ENCODE results near the gene JUP. TPM values are rescaled to one million over a fixed set of nuclear protein-coding genes. Genes with fewer than 3 reads are reported as not detected.

The JUP gene
- total and polyA plus RNA-seq, 2 of the 13 experiments (the other 11 are each of a cell fraction or from before 2014, with no cell fraction given) = 12.1 to 20.6 TPM

DNA sequence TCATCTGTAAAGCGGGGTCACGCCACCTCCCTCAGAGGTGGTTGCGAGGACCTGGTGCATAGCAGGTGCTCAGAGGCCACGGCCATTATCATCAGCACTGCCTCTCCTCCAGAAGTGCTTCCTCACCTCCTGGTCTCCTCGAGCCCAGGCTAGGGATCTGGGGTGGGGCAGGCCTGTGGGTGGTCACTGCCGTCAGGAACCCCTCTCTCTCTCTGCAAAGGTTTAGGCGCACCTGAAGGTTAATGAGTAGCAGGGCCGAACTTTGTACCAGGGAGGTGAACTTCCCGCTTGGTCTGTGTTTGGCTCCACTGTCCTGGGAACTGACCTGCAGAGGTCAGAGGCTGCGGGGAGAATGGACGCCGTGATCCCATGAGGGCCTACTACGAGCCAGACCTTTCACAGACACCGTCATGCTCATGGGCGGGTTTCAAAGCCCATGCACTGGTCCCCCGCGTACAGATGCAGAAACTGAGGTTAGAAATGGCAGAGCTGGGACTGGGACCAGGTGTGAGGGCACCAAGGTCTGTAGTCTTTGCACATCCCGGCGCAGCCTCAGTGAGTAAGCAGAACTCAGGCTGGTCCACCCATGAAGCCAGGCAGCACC, 13.8 kb downstream of the JUP start (continued):
- TF ChIP-seq, protein P1, sequence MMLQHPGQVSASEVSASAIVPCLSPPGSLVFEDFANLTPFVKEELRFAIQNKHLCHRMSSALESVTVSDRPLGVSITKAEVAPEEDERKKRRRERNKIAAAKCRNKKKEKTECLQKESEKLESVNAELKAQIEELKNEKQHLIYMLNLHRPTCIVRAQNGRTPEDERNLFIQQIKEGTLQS (CRISPR knock-in tag; IDR thresholded peaks at IDR 0.05) = no peak; the same call in 1 of the 2 replicates
- peak; percentile 55; the same call in 1 of the 2 replicates for TF ChIP-seq ARNTL (CRISPR knock-in tag; IDR thresholded peaks at IDR 0.05)
- peak; percentile 60; the same call in 1 of the 2 replicates for TF ChIP-seq FOXJ3 (CRISPR knock-in tag; IDR thresholded peaks at IDR 0.05; ENCODE audit: borderline replicate concordance)
- TF ChIP-seq ZNF329 (CRISPR knock-in tag; IDR thresholded peaks at IDR 0.05; ENCODE audit: low read depth) = no peak
- TF ChIP-seq ZBTB7B (CRISPR knock-in tag; IDR thresholded peaks at IDR 0.05) = peak; percentile 97
- TF ChIP-seq RFX1 (IDR thresholded peaks at IDR 0.05) = no peak
- TF ChIP-seq NONO (IDR thresholded peaks at IDR 0.05) = no peak
- peak; percentile 72; the same call in 1 of the 2 replicates for TF ChIP-seq NONO (CRISPR knock-in tag; conservative IDR thresholded peaks at IDR 0.05)
- TF ChIP-seq ZBTB1 (CRISPR knock-in tag; IDR thresholded peaks at IDR 0.05; ENCODE audit: borderline replicate concordance) = no peak
- TF ChIP-seq ZNF724P (CRISPR knock-in tag; IDR thresholded peaks at IDR 0.05; ENCODE audit: borderline replicate concordance) = peak; percentile 60; the same call in 1 of the 2 replicates
- peak; percentile 89; the same call in 1 of the 2 replicates for TF ChIP-seq ZNF343 (CRISPR knock-in tag; IDR thresholded peaks at IDR 0.05)
- TF ChIP-seq RNF2 (conservative IDR thresholded peaks at IDR 0.05; ENCODE audit: low read depth) = no peak
- TF ChIP-seq TSC22D2 (CRISPR knock-in tag; IDR thresholded peaks at IDR 0.05; ENCODE audit: borderline replicate concordance) = no peak
- no peak for TF ChIP-seq LCORL (IDR thresholded peaks at IDR 0.05)
- TF ChIP-seq LCORL (CRISPR knock-in tag; IDR thresholded peaks at IDR 0.05) = peak; percentile 99
- no peak for TF ChIP-seq CC2D1A (CRISPR knock-in tag; IDR thresholded peaks at IDR 0.05)
- TF ChIP-seq SP4 (CRISPR knock-in tag; IDR thresholded peaks at IDR 0.05) = no peak; the same call in 1 of the 2 replicates
- TF ChIP-seq HDAC2 (CRISPR knock-in tag; IDR thresholded peaks at IDR 0.05) = peak; percentile 73
- no peak for TF ChIP-seq PTBP1 (IDR thresholded peaks at IDR 0.05; ENCODE audit: low read depth, low read length, poor library complexity, severe bottlenecking)
- TF ChIP-seq KDM5B (CRISPR knock-in tag; IDR thresholded peaks at IDR 0.05; ENCODE audit: borderline replicate concordance) = peak; percentile 79
- TF ChIP-seq FOXA3 (CRISPR knock-in tag; IDR thresholded peaks at IDR 0.05) = no peak
- TF ChIP-seq, protein P2, sequence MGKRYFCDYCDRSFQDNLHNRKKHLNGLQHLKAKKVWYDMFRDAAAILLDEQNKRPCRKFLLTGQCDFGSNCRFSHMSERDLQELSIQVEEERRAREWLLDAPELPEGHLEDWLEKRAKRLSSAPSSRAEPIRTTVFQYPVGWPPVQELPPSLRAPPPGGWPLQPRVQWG (CRISPR knock-in tag; IDR thresholded peaks at IDR 0.05; ENCODE audit: borderline replicate concordance, low read depth) = no peak
- no peak for TF ChIP-seq ZFP90 (CRISPR knock-in tag; IDR thresholded peaks at IDR 0.05; ENCODE audit: borderline replicate concordance)
- TF ChIP-seq XRCC5 (optimal IDR thresholded peaks at IDR 0.05; ENCODE audit: low read length) = peak; percentile 2
- no peak for TF ChIP-seq FLYWCH1 (CRISPR knock-in tag; IDR thresholded peaks at IDR 0.05)
- no peak for TF ChIP-seq ZNF652 (CRISPR knock-in tag; IDR thresholded peaks at IDR 0.05; ENCODE audit: borderline replicate concordance, low read depth)
- TF ChIP-seq AGO1 (IDR thresholded peaks at IDR 0.05; ENCODE audit: low read depth, low read length, poor library complexity, severe bottlenecking) = no peak
- no peak for TF ChIP-seq TRIM24 (CRISPR knock-in tag; IDR thresholded peaks at IDR 0.05)
- TF ChIP-seq TEAD2 (CRISPR knock-in tag; IDR thresholded peaks at IDR 0.05) = no peak
- no peak; the same call in 1 of the 2 replicates for TF ChIP-seq EEA1 (CRISPR knock-in tag; IDR thresholded peaks at IDR 0.05; ENCODE audit: borderline replicate concordance)
- no peak for TF ChIP-seq MBNL3 (CRISPR knock-in tag; conservative IDR thresholded peaks at IDR 0.05)
- peak; percentile 94; the same call in 1 of the 2 replicates for TF ChIP-seq ZNF350 (CRISPR knock-in tag; IDR thresholded peaks at IDR 0.05; ENCODE audit: borderline replicate concordance, low read depth)
